ENCODE data around the gene PPIG. TPM values are rescaled to one million over a fixed set of nuclear protein-coding genes. Genes with fewer than 3 reads are reported as not detected.

PPIG gene
- total and polyA plus RNA-seq, 2 donors (not counting 3 experiments of a cell fraction or from before 2014, with no cell fraction given): 13.4 to 44.9 TPM

DNA sequence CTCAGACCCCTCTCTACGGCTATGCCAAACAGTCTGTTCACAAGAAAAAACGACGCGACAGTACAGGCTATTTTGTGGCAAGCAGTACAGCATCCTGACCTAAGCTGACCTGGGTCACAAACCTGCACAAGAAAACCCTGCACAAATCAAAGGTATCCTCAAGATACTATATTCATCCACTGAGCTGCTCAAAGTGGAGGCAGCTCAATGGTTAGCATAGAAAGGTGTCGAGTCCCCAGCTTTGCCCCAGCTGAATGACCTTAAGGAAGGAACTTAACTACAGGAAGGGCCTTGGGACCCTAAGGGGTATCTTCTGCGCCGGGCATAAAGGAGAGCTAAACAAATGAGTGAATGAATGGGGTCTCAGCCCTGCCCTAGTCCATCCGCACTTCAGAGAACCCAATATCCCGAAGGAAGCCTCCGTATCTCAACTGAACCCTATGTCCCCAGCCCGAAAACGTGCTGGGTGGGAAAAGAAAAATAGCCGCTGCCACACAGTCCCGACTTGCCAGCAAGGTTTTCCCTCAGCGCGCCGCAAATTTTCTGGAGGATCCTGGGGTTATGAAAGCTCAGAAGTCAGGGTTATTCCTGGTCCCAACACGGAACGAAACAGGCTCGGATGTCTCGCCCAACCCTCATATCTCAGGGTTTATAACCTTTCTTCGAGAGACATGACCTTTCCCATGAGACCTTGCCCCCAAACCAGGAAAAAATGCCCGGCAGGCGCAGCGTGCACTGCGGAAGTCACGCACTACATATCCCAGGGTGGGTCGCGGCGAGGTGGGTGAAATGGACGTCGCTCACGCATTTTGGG lies 10.8 kb upstream of the PPIG start, which contains the start of gene FASTKD1:
Gene FASTKD1, minus strand, starts transcription at position 706 of the 814 bp plus-strand sequence. CDS start 1,836 bp downstream, outside the sequence.
- dilution Hi-C loops (cut with MboI; ENCODE audit: extremely low pct_ligation_motif_present, low sequenced_read_pairs) (no loop called here), intact Hi-C loops (cut with micrococcal nuclease) (loop anchor here (1.0 to 5.0 kb wide), 3 partner anchors 11 to 119 kb away; partner anchors contain the start of genes BBS5, CFAP210, PHOSPHO2 and PPIG)
- Histone ChIP-seq H3K4me2 (ENCODE audit: insufficient read depth, low read length) (peak within 1 kb of the TSS; percentile 77), H4K20me1 (replicated peaks; ENCODE audit: control insufficient read depth, extremely low read depth, insufficient read depth, low read length) (no peaks in the 10 kb centered on the region), H3K36me3 (ENCODE audit: control insufficient read depth in 2 of 2, extremely low read depth in 1 of 2, insufficient read depth in 2 of 2, low read length in 2 of 2) (no peaks in the 10 kb centered on the region), H2AFZ (ENCODE audit: low read depth, low read length) (peak within 1 kb of the TSS; percentile 98), H3K79me2 (ENCODE audit: control insufficient read depth, insufficient read depth, low read length) (peaks cover 17% of the 10 kb centered on the region), H3K9ac (replicated peaks; ENCODE audit: extremely low read depth, insufficient read depth, low read length) (peak within 1 kb of the TSS; percentile 87), H3K9me3 (replicated peaks; ENCODE audit: control insufficient read depth, insufficient read depth, low read length) (no peaks in the 10 kb centered on the region), H3K27me3 (ENCODE audit: control insufficient read depth in 2 of 2, insufficient read depth in 2 of 2, low read length in 2 of 2) (no peaks in the 10 kb centered on the region), H3K9me1 (replicated peaks; ENCODE audit: control insufficient read depth, extremely low read depth, insufficient read depth, low read length) (no peaks in the 10 kb centered on the region), H3K4me1 (ENCODE audit: control insufficient read depth, extremely low read depth, insufficient read depth, low read length) (peaks cover 2% of the 10 kb centered on the region), H3K27ac (ENCODE audit: insufficient read depth, low read depth, low read length) (peak within 1 kb of the TSS; percentile 52), H3K4me3 (replicated peaks in 1 of 3; ENCODE audit: insufficient read depth in 1 of 3, low read depth in 1 of 3, low read length in 3 of 3) (peak within 1 kb of the TSS; percentile 76 to 95 (median 76))
- no peak for TF ChIP-seq EZH2 (IDR thresholded peaks at IDR 0.05; ENCODE audit: borderline replicate concordance, low read depth, low read length, severe bottlenecking)
- TF ChIP-seq FOS (IDR thresholded peaks at IDR 0.05; ENCODE audit: borderline replicate concordance, insufficient read depth, low read length): no peak
- TF ChIP-seq, protein P1, sequence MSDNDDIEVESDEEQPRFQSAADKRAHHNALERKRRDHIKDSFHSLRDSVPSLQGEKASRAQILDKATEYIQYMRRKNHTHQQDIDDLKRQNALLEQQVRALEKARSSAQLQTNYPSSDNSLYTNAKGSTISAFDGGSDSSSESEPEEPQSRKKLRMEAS (IDR thresholded peaks at IDR 0.05; ENCODE audit: insufficient read depth, insufficient read length): peak; percentile 62
- TF ChIP-seq, protein P2, sequence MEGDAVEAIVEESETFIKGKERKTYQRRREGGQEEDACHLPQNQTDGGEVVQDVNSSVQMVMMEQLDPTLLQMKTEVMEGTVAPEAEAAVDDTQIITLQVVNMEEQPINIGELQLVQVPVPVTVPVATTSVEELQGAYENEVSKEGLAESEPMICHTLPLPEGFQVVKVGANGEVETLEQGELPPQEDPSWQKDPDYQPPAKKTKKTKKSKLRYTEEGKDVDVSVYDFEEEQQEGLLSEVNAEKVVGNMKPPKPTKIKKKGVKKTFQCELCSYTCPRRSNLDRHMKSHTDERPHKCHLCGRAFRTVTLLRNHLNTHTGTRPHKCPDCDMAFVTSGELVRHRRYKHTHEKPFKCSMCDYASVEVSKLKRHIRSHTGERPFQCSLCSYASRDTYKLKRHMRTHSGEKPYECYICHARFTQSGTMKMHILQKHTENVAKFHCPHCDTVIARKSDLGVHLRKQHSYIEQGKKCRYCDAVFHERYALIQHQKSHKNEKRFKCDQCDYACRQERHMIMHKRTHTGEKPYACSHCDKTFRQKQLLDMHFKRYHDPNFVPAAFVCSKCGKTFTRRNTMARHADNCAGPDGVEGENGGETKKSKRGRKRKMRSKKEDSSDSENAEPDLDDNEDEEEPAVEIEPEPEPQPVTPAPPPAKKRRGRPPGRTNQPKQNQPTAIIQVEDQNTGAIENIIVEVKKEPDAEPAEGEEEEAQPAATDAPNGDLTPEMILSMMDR (IDR thresholded peaks at IDR 0.05; ENCODE audit: extremely low read depth in 1 of 2, insufficient read depth in 1 of 2, low read depth in 1 of 2, low read length in 2 of 2): no peak
- peak; percentile 74 for TF ChIP-seq MYC (IDR thresholded peaks at IDR 0.05; ENCODE audit: low read depth, low read length)
- no peak for TF ChIP-seq GATA2 (IDR thresholded peaks at IDR 0.05; ENCODE audit: insufficient read depth, insufficient read length, low read depth, low read length)
- TF ChIP-seq POLR2A (IDR thresholded peaks at IDR 0.05; ENCODE audit: low read depth, low read length): peak; percentile 71
- TF ChIP-seq JUN (IDR thresholded peaks at IDR 0.05; ENCODE audit: borderline replicate concordance, insufficient read depth, insufficient read length, low read depth): no peak
- TF ChIP-seq POLR2AphosphoS5 (IDR thresholded peaks at IDR 0.05; ENCODE audit: insufficient read depth, low read depth, low read length): peak; percentile 47
- DNase-seq (ENCODE audit: low read depth, low spot score) (peak; percentile 89), FAIRE-seq (peak; percentile 90)
- ChIA-PET POLR2A (interaction anchor here (0.6 to 1.5 kb wide), 2 partner anchors 11 to 25 kb away, joined by 8 to 12 read pairs; partner anchors contain the start of gene PPIG), CTCF (interaction anchor here (0.6 to 1.6 kb wide), 6 partner anchors 9 to 121 kb away, joined by 3 to 6 read pairs (median 3); partner anchors contain the start of gene BBS5)
- TSS peak; percentile 72 for BruUV-seq (replicated peaks)
